D721Med (cell line): ENCODE data around the gene PSAT1.

Source experiments
- DNase-seq: peaks from one replicate; pipeline ENCODE4 v3.0.0; 2011; ENCODE audit warnings: low spot score; ENCODE audit not compliant: insufficient read length
- FAIRE-seq: peaks from 2 replicates; lab custom pipeline; 2011; peaks lifted over from hg19 to GRCh38; lab: Jason Lieb, UNC
- TF ChIP-seq, protein P1 (sequence below): IDR thresholded peaks from 2 replicates; pipeline ENCODE4 v1.5.1; 2012; ENCODE audit warnings: mild to moderate bottlenecking, control low read depth; ENCODE audit not compliant: insufficient read depth; ENCODE audit errors: missing control alignments

PSAT1 gene

GRCh38 chr9:78354324-78354973 lies 57.5 kb downstream of the PSAT1 start:
- DNase-seq (no peak), FAIRE-seq (no peak)
- TF ChIP-seq, protein P1, sequence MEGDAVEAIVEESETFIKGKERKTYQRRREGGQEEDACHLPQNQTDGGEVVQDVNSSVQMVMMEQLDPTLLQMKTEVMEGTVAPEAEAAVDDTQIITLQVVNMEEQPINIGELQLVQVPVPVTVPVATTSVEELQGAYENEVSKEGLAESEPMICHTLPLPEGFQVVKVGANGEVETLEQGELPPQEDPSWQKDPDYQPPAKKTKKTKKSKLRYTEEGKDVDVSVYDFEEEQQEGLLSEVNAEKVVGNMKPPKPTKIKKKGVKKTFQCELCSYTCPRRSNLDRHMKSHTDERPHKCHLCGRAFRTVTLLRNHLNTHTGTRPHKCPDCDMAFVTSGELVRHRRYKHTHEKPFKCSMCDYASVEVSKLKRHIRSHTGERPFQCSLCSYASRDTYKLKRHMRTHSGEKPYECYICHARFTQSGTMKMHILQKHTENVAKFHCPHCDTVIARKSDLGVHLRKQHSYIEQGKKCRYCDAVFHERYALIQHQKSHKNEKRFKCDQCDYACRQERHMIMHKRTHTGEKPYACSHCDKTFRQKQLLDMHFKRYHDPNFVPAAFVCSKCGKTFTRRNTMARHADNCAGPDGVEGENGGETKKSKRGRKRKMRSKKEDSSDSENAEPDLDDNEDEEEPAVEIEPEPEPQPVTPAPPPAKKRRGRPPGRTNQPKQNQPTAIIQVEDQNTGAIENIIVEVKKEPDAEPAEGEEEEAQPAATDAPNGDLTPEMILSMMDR, result no peak

DNA sequence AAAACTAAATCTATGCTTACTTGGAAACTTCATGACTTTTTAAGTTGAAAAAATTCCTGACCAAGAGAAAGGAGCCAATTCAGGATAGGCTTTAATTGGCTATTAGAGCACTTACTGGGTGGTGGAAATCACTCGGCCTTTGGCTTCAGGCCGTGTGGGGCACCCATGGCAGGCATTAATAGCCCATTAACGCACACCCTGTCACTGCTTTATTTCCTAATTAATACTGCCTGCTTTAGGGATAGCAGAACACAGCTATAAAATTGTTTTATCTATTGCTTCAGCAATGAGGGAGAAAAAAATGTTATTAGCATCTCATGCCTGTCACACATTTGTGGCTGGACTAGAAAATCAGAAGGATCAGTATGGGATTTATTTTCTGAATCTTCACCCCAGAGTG lies 58.1 kb downstream of the PSAT1 start:
- TF ChIP-seq, protein P1, result no peak
- DNase-seq, result no peak
- no peak for FAIRE-seq

GRCh38 chr9:78356634-78357033 lies 59.7 kb downstream of the PSAT1 start:
- no peak for DNase-seq

DNA sequence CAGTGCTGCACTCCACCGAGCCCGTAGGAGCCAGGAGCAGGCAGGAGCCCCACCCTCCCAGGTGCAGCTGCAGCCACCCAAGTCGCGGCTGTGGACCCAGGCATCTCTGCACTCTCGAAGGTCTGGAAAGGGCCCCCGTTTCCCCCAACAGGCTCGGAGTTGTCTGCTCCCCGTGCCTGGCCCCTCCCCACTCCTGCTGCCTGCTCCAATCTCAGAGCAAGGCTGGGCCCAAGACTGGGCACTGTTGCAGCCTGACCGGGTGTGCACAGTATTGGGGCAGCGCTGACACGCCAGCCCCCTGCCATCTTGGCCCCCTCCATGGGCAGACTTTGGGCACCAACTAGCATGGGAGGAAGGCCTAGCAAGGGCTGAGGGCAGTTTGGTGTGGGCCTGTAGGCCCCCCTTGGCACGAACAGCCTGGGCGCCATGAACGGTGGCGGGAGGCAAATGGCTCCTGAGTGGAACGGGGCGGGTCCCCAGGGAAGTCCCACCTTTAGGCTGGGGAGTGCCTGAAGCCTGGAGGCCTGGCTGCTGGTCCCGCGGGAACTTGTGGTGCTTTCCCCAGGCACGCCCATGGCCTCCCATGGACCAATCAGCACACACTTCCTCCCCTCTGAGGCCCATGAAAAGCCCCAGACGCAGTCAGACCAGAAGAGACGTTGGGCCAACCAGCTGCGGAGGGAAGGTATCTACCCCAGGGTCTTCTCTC lies 60.4 kb downstream of the PSAT1 start:
- FAIRE-seq, result no peak
- TF ChIP-seq, protein P1, result no peak
- no peak for DNase-seq

More at GRCh38 chr9:78356634-78357033, 59.7 kb downstream of the PSAT1 start:
- FAIRE-seq, result no peak
- TF ChIP-seq, protein P1, result no peak

DNA sequence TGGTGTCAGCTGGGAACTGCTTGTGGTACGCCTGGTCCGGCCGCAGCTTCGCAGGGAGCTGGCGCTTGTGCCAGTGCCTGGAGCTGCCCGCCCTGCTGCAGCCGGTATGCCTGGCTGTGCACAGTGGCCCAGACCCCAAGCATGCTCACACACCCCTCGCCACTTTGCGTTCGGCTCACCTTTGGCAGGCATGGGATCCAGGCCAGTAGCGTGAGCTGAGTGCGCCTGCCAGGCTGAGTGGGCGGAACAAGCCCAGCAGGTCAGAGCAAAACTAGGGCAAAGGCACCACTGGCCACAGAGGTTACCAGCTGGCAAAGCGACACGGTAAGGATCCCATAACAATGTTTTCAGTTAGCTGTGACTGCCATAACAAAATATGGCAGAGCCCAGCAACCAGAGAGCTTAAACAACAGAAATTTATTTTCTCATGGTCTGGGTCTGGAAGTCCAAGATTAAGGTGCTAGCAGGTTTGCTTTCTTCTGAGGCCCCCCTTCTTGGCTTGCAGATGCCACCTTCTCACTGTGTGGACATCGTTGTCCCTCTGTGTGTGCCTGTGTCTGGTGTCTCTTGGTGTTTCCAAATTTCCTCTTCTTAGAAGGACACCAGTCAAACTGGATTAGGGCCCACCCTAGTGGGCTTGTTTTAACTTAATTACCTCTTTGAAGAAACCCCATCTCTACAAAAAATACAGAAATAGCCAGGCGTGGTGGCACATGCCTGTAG lies 61.6 kb downstream of the PSAT1 start:
- DNase-seq, result no peak
- FAIRE-seq, result no peak
- TF ChIP-seq, protein P1, result no peak

- FAIRE-seq (no peak), DNase-seq (no peak)
- TF ChIP-seq, protein P1, result no peak
Observed at GRCh38 chr9:78363221-78363620, 66.3 kb downstream of the PSAT1 start.
